Keratinocyte (primary cell): ENCODE results near the gene LEMD1.

Source experiments
- EZH2 ChIP-seq: IDR thresholded peaks from one replicate; pipeline ENCODE4 v1.6.1; 2012; ENCODE audit warnings: inconsistent platforms, mild to moderate bottlenecking, low read length, moderate library complexity
- TF ChIP-seq, protein P1 (sequence below), 3 experiments: IDR thresholded peaks in 1 of 3; conservative IDR thresholded peaks in 1 of 3; optimal IDR thresholded peaks in 1 of 3; 2 replicates in 2 of 3; 3 replicates in 1 of 3; pipeline versions ENCODE3 to v1.5.1; 2011; ENCODE audit warnings: low read length in 3 of 3, mild to moderate bottlenecking in 3 of 3, moderate library complexity in 2 of 3, control low read depth in 1 of 3, inconsistent platforms in 1 of 3; ENCODE audit not compliant: insufficient read depth in 2 of 3; ENCODE audit errors: extremely low read depth in 1 of 3

DNA sequence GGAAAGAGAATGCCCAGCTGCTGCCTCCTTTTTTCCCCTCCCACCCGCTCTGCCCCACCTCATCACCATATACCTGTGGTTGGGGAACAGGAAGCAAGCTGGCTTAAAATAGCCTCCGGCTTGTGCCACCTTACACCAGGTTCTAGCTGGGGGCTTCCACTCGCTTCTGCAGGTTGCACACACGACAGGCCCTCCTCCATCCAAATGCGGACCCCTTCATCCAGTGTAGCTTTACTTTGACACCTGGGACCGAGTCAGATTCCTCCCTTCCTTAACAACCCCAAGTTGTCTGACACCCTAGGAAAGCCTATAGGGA lies 19.4 kb upstream of the LEMD1 start:
- TF ChIP-seq, protein P1, sequence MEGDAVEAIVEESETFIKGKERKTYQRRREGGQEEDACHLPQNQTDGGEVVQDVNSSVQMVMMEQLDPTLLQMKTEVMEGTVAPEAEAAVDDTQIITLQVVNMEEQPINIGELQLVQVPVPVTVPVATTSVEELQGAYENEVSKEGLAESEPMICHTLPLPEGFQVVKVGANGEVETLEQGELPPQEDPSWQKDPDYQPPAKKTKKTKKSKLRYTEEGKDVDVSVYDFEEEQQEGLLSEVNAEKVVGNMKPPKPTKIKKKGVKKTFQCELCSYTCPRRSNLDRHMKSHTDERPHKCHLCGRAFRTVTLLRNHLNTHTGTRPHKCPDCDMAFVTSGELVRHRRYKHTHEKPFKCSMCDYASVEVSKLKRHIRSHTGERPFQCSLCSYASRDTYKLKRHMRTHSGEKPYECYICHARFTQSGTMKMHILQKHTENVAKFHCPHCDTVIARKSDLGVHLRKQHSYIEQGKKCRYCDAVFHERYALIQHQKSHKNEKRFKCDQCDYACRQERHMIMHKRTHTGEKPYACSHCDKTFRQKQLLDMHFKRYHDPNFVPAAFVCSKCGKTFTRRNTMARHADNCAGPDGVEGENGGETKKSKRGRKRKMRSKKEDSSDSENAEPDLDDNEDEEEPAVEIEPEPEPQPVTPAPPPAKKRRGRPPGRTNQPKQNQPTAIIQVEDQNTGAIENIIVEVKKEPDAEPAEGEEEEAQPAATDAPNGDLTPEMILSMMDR (optimal IDR thresholded peaks at IDR 0.05 in 1 of 3, IDR thresholded peaks at IDR 0.05 in 1 of 3, conservative IDR thresholded peaks at IDR 0.05 in 1 of 3; ENCODE audit: extremely low read depth in 1 of 3, insufficient read depth in 2 of 3, low read length in 3 of 3), result no peak
- no peak for TF ChIP-seq EZH2
